Upper lobe of right lung (tissue), 1 donor: ENCODE data around the gene STK17A. TPM values are rescaled to one million over a fixed set of nuclear protein-coding genes. Genes with fewer than 3 reads are reported as not detected.

Experiments used
- ATAC-seq: fragments of 200-7000 bp; cut with Tn5 transposase; one replicate; pipeline ENCODE4 v1.9.1; 2020; ENCODE audit warnings: mild to moderate bottlenecking, moderate library complexity
- DNase-seq: peaks from one replicate; pipeline ENCODE4 v3.0.0-alpha.2; 2020
- H3K27ac ChIP-seq: fragments of 200-600 bp; one replicate; pipeline ENCODE4 v1.8.0; 2022
- H3K27me3 ChIP-seq: fragments of 200-600 bp; one replicate; pipeline ENCODE4 v1.8.0; 2022; ENCODE audit warnings: mild to moderate bottlenecking
- H3K36me3 ChIP-seq: fragments of 200-600 bp; one replicate; pipeline ENCODE4 v1.8.0; 2022
- H3K4me1 ChIP-seq: fragments of 200-600 bp; one replicate; pipeline ENCODE4 v1.8.0; 2022
- H3K4me3 ChIP-seq: fragments of 200-600 bp; one replicate; pipeline ENCODE4 v1.8.0; 2022; ENCODE audit warnings: mild to moderate bottlenecking
- H3K9me3 ChIP-seq: fragments of 200-600 bp; one replicate; pipeline ENCODE4 v1.8.0; 2022
- intact Hi-C: fragments of 100-400 bp; cut with DNase I; formaldehyde crosslinking; loops from one replicate; pipeline ENCODE4 v1.11.0; 2022
- long read RNA-seq: library from polyadenylated mRNA; unstranded; transcript quantifications from one replicate; pipeline ENCODE4 v2.0.0, GENCODE V29; 2021
- total RNA-seq: library from RNA; stranded (reverse); fragmentation: NEBNext Ultra II Directional; extraction: Animal tissue kit (Norgen Biotek cat#: 25700); gene quantifications from one replicate; pipeline ENCODE4 v1.2.1, GENCODE V29; 2021
- TF ChIP-seq, protein P1 (sequence below): fragments of 200-600 bp; IDR thresholded peaks from one replicate; pipeline ENCODE4 v1.8.0; 2022; ENCODE audit warnings: antibody characterized with exemption
- donor health status: DM: no; HTN: yes; CAD: no; lungs with severe emphysema.

The STK17A gene
- total RNA-seq, result 35.4 TPM
- long read RNA-seq, transcript STK17A-201 (7 exons, 3,368 nt), result major isoform, 69 of 88 reads
- long read RNA-seq, partial matches to known transcripts, result 2 of 88 reads
- long read RNA-seq, other reads (novel, unspliced or antisense), result 17 of 88 reads

- Histone ChIP-seq H3K36me3 (no peaks in the 10 kb centered on the region), H3K27ac (peak within 1 kb of the TSS; percentile 93), H3K9me3 (no peaks in the 10 kb centered on the region), H3K27me3 (no peaks in the 10 kb centered on the region), H3K4me1 (peaks cover 10% of the 10 kb centered on the region), H3K4me3 (peak within 1 kb of the TSS; percentile 66)
- DNase-seq, result peak; percentile 96
- TF ChIP-seq, protein P1, sequence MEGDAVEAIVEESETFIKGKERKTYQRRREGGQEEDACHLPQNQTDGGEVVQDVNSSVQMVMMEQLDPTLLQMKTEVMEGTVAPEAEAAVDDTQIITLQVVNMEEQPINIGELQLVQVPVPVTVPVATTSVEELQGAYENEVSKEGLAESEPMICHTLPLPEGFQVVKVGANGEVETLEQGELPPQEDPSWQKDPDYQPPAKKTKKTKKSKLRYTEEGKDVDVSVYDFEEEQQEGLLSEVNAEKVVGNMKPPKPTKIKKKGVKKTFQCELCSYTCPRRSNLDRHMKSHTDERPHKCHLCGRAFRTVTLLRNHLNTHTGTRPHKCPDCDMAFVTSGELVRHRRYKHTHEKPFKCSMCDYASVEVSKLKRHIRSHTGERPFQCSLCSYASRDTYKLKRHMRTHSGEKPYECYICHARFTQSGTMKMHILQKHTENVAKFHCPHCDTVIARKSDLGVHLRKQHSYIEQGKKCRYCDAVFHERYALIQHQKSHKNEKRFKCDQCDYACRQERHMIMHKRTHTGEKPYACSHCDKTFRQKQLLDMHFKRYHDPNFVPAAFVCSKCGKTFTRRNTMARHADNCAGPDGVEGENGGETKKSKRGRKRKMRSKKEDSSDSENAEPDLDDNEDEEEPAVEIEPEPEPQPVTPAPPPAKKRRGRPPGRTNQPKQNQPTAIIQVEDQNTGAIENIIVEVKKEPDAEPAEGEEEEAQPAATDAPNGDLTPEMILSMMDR, result peak; percentile 91
- intact Hi-C loops, result loop anchor here (5.0 kb wide), 1 partner anchor 120 kb away; no protein-coding TSS in a partner anchor
- peak; percentile 98 for ATAC-seq
These were observed at the start of gene STK17A for GRCh38 chr7:43582503-43583423. Gene STK17A, plus strand, starts transcription at chr7:43583108. Its CDS starts 136 bp downstream, at chr7:43583244.

DNA sequence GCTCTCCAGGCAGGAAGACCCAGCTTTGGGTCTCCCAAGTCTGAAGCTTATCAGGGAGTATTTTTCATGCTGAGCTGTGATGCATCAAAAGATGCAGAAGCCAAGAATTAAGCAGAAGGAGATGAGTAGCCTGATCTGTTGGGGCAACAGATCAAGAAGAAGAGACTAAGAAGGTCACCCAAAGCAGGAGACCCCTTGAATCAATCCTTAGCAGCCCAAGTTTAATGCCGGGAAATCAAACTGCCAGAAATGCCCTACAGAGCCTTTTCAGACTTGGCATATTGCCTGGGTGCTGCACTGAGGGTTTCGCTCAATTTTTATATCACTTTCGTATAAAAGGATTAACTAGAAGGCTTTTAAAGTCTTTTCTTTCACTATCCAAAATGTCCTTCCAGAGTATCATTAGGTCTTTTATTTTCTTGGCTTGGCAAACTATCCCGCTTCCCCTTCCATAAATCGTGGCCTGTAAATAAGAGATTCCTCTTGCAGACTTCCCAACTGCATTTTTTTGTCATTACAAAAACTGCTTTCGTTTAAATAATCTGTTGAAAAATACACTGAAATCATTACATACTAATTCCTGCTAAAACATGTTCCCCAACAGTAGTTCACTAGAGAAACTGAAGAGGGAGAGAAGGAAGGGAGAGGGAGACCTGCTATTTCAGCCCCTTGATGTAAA lies 49.0 kb upstream of the STK17A start:
- H3K9me3 ChIP-seq, result no peaks in the 10 kb centered on the region
- H3K36me3 ChIP-seq, result no peaks in the 10 kb centered on the region
- TF ChIP-seq, protein P1, result no peak
- H3K4me3 ChIP-seq, result no peak overlapping the region
- H3K27me3 ChIP-seq, result no peaks in the 10 kb centered on the region
- intact Hi-C loops, result no loop called here
- DNase-seq (no peak), ATAC-seq (no peak)
- H3K27ac ChIP-seq, result no peak overlapping the region
- H3K4me1 ChIP-seq, result no peaks in the 10 kb centered on the region

DNA sequence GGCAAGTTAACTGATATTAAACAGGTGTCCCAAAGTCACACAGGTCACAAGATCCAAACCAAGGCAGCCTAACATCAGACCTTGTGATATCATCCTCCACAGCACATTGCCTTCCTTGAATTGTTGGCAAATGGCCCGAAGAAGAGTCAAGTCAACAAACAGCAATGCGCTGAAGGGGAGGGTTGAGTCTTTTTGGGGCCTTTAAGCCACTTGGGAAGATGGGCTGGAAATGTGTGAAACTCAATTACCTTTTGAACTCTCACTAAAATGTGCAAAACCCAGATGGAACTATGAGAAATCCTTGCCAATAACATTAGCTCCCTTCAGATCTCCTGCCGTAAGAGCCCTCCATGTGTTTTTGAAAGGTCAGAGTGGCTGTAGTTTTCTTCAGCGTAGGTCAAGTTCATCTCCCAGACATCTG lies 47.9 kb upstream of the STK17A start:
- Histone ChIP-seq H3K9me3 (no peaks in the 10 kb centered on the region), H3K4me3 (no peak overlapping the region), H3K4me1 (no peaks in the 10 kb centered on the region), H3K27ac (no peak overlapping the region), H3K27me3 (no peaks in the 10 kb centered on the region), H3K36me3 (no peaks in the 10 kb centered on the region)
- DNase-seq (no peak), ATAC-seq (no peak)
- intact Hi-C loops, result no loop called here
- TF ChIP-seq, protein P1, result no peak

- Histone ChIP-seq H3K36me3 (no peaks in the 10 kb centered on the region), H3K4me1 (no peaks in the 10 kb centered on the region), H3K27me3 (no peaks in the 10 kb centered on the region), H3K27ac (peak overlapping the region; percentile 6), H3K9me3 (no peaks in the 10 kb centered on the region), H3K4me3 (no peak overlapping the region)
- intact Hi-C loops, result no loop called here
- ATAC-seq, result peak; percentile 22
- TF ChIP-seq, protein P1, result no peak
- no peak for DNase-seq
These were observed 46.9 kb upstream of the STK17A start for GRCh38 chr7:43535810-43536585.

DNA sequence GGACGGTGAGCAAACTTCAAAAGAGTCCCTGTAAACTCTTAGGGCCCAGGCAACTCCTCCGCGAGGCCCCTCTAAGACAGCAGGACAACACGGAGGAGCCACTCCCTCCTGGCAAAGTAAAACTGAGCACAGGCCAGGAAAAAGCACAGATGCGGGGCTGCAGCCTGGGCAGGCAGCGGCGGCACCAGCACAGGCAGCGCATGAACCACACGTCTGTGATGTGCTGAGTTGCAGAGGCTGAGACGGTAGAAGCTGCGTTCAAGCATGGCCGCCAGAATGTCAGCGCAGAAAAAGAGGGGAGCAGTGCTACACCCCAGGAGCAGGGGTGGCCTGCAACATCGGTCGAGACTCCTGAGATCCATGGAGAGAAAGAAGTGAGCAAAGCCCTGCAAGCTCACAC lies 46.1 kb upstream of the STK17A start:
- Histone ChIP-seq H3K27ac (peak overlapping the region; percentile 6), H3K4me1 (no peaks in the 10 kb centered on the region), H3K4me3 (no peak overlapping the region), H3K36me3 (no peaks in the 10 kb centered on the region), H3K9me3 (no peaks in the 10 kb centered on the region), H3K27me3 (no peaks in the 10 kb centered on the region)
- TF ChIP-seq, protein P1, result no peak
- intact Hi-C loops, result no loop called here
- DNase-seq (no peak), ATAC-seq (no peak)
